ENCODE measurements around the gene CLCN3. TPM values are rescaled to one million over a fixed set of nuclear protein-coding genes. Genes with fewer than 3 reads are reported as not detected.
A peak's percentile ranks its signal among the peaks of the same experiment; 100 is the strongest.

The CLCN3 gene
- total RNA-seq, 1 experiment from 2014 or later = 16.9 TPM

- Histone ChIP-seq H3K36me3 (ENCODE audit: low read depth, low read length) (no peaks in the 10 kb centered on the region), H2AFZ (ENCODE audit: low read length) (no peak overlapping the region), H3K9me2 (replicated peaks; ENCODE audit: low read length) (no peaks in the 10 kb centered on the region), H3K79me2 (ENCODE audit: low read length) (peaks cover 65% of the 10 kb centered on the region), H3K27ac (ENCODE audit: low read length) (no peak overlapping the region), H3K4me1 (ENCODE audit: insufficient read depth, low read length) (peaks cover 14% of the 10 kb centered on the region), H4K20me1 (ENCODE audit: low read length) (no peaks in the 10 kb centered on the region), H3F3A (ENCODE audit: low read length, unreplicated experiment) (no peaks in the 10 kb centered on the region), H3K27me3 (ENCODE audit: low read length) (no peaks in the 10 kb centered on the region), H3K9me3 (ENCODE audit: low read length) (no peaks in the 10 kb centered on the region), H3K4me2 (ENCODE audit: low read length) (no peak overlapping the region), H3K9ac (ENCODE audit: low read length) (no peak overlapping the region), H3K4me3 (ENCODE audit: low read length) (no peak overlapping the region)
- TF ChIP-seq CTCF (conservative IDR thresholded peaks at IDR 0.05; ENCODE audit: low read depth, low read length) (no peak), EZH2 (IDR thresholded peaks at IDR 0.05; ENCODE audit: low read length, unreplicated experiment) (no peak), EZH2phosphoT487 (IDR thresholded peaks at IDR 0.05; ENCODE audit: borderline replicate concordance, low read length) (no peak)
- CTCF ChIA-PET = no interaction called here
- intact Hi-C loops (cut with micrococcal nuclease) = loop anchor here (10.0 kb wide), 1 partner anchor 168 kb away; no protein-coding TSS in a partner anchor
- POLR2A ChIA-PET (ENCODE audit: unreplicated experiment) = no interaction called here
- BruUV-seq (replicated peaks) = no TSS peak
- DNase-seq (no peak), ATAC-seq (no peak)
These were observed 6.2 kb downstream of the CLCN3 start for GRCh38 chr4:169626331-169627282.

- DNase-seq (no peak), ATAC-seq (no peak)
- no peaks in the 10 kb centered on the region for H4K20me1 ChIP-seq (ENCODE audit: low read length)
- H3F3A ChIP-seq (ENCODE audit: low read length, unreplicated experiment) = no peaks in the 10 kb centered on the region
- H3K4me1 ChIP-seq (ENCODE audit: insufficient read depth, low read length) = peaks cover 9% of the 10 kb centered on the region
- intact Hi-C loops (cut with micrococcal nuclease) = loop anchor here (10.0 kb wide), 1 partner anchor 167 kb away; no protein-coding TSS in a partner anchor
- no peak overlapping the region for H3K4me2 ChIP-seq (ENCODE audit: low read length)
- no peak for TF ChIP-seq EZH2phosphoT487 (IDR thresholded peaks at IDR 0.05; ENCODE audit: borderline replicate concordance, low read length)
- TF ChIP-seq EZH2 (IDR thresholded peaks at IDR 0.05; ENCODE audit: low read length, unreplicated experiment) = no peak
- TF ChIP-seq CTCF (conservative IDR thresholded peaks at IDR 0.05; ENCODE audit: low read depth, low read length) = no peak
- no peak overlapping the region for H3K9ac ChIP-seq (ENCODE audit: low read length)
- no peak overlapping the region for H3K27ac ChIP-seq (ENCODE audit: low read length)
- POLR2A ChIA-PET (ENCODE audit: unreplicated experiment) = no interaction called here
- H3K27me3 ChIP-seq (ENCODE audit: low read length) = no peaks in the 10 kb centered on the region
- no TSS peak for BruUV-seq (replicated peaks)
- no peak overlapping the region for H2AFZ ChIP-seq (ENCODE audit: low read length)
- peaks cover 58% of the 10 kb centered on the region for H3K79me2 ChIP-seq (ENCODE audit: low read length)
- H3K9me2 ChIP-seq (replicated peaks; ENCODE audit: low read length) = no peaks in the 10 kb centered on the region
- no peaks in the 10 kb centered on the region for H3K36me3 ChIP-seq (ENCODE audit: low read depth, low read length)
- CTCF ChIA-PET = no interaction called here
- no peaks in the 10 kb centered on the region for H3K9me3 ChIP-seq (ENCODE audit: low read length)
- no peak overlapping the region for H3K4me3 ChIP-seq (ENCODE audit: low read length)
These were observed 6.9 kb downstream of the CLCN3 start for GRCh38 chr4:169627307-169627706.

- H3K27me3 ChIP-seq (ENCODE audit: low read length) = no peaks in the 10 kb centered on the region
- DNase-seq = no peak
- peaks cover 45% of the 10 kb centered on the region for H3K79me2 ChIP-seq (ENCODE audit: low read length)
- BruUV-seq (replicated peaks) = no TSS peak
- H3K27ac ChIP-seq (ENCODE audit: low read length) = no peak overlapping the region
- H3K36me3 ChIP-seq (ENCODE audit: low read depth, low read length) = no peaks in the 10 kb centered on the region
- H3F3A ChIP-seq (ENCODE audit: low read length, unreplicated experiment) = no peaks in the 10 kb centered on the region
- no peak overlapping the region for H3K4me2 ChIP-seq (ENCODE audit: low read length)
- H3K4me1 ChIP-seq (ENCODE audit: insufficient read depth, low read length) = no peaks in the 10 kb centered on the region
- H3K4me3 ChIP-seq (ENCODE audit: low read length) = no peak overlapping the region
- peak; percentile 51; the same call in 1 of the 2 replicates for ATAC-seq
- H3K9me2 ChIP-seq (replicated peaks; ENCODE audit: low read length) = no peaks in the 10 kb centered on the region
- intact Hi-C loops (cut with micrococcal nuclease) = loop anchor here (10.0 kb wide), 1 partner anchor 166 kb away; no protein-coding TSS in a partner anchor
- TF ChIP-seq EZH2 (IDR thresholded peaks at IDR 0.05; ENCODE audit: low read length, unreplicated experiment) (no peak), CTCF (conservative IDR thresholded peaks at IDR 0.05; ENCODE audit: low read depth, low read length) (no peak), EZH2phosphoT487 (IDR thresholded peaks at IDR 0.05; ENCODE audit: borderline replicate concordance, low read length) (no peak)
- ChIA-PET POLR2A (ENCODE audit: unreplicated experiment) (no interaction called here), CTCF (no interaction called here)
- H2AFZ ChIP-seq (ENCODE audit: low read length) = no peak overlapping the region
- H3K9ac ChIP-seq (ENCODE audit: low read length) = no peak overlapping the region
- no peaks in the 10 kb centered on the region for H3K9me3 ChIP-seq (ENCODE audit: low read length)
- no peaks in the 10 kb centered on the region for H4K20me1 ChIP-seq (ENCODE audit: low read length)
These were observed 8.2 kb downstream of the CLCN3 start for GRCh38 chr4:169628579-169628978.
